ENCODE results near the gene CYP27C1. TPM values are rescaled to one million over a fixed set of nuclear protein-coding genes. Genes with fewer than 3 reads are reported as not detected.

Gene CYP27C1
- total and polyA plus RNA-seq, 4 donors: 0.16 to 0.42 TPM; not detected in 2

GRCh38 chr2:127199223-127199622 is 20.9 kb downstream of the CYP27C1 start:
- Histone ChIP-seq H3K27ac (ENCODE audit: low read depth in 1 of 2, low read length in 2 of 2) (no peak overlapping the region), H3K4me1 (ENCODE audit: control insufficient read depth in 1 of 2, insufficient read depth in 2 of 2, low read length in 2 of 2) (peaks cover 0 to 2% of the 10 kb centered on the region in 2 donors), H3K27me3 (ENCODE audit: control insufficient read depth in 1 of 2, insufficient read depth in 2 of 2, low read length in 1 of 2) (no peaks in the 10 kb centered on the region), H3K4me3 (ENCODE audit: low read length in 2 of 2) (no peak overlapping the region), H3K36me3 (ENCODE audit: control insufficient read depth in 1 of 2, insufficient read depth in 2 of 2, low read length in 1 of 2) (no peaks in the 10 kb centered on the region), H3K9me3 (ENCODE audit: control insufficient read depth, low read length) (no peaks in the 10 kb centered on the region)
- 93 to 98% methylated on average over 14 of the region's 14 CpGs for WGBS, 2 donors
- no peak for ATAC-seq (ENCODE audit: low FRiP score)
- intact Hi-C loops (cut with DNase I): no loop called here
- peak in 1 of 2 donors; percentile 55 for DNase-seq

GRCh38 chr2:127197475-127198385 is 22.4 kb downstream of the CYP27C1 start:
- H3K4me3 ChIP-seq (ENCODE audit: low read length in 2 of 2): no peak overlapping the region
- WGBS, 2 donors: 67 to 73% methylated on average over 19 of the region's 19 CpGs
- H3K9me3 ChIP-seq (ENCODE audit: control insufficient read depth, low read length): no peaks in the 10 kb centered on the region
- ATAC-seq (ENCODE audit: low FRiP score) (no peak), DNase-seq (peak in 1 of 2 donors; percentile 81)
- H3K27me3 ChIP-seq (ENCODE audit: control insufficient read depth in 1 of 2, insufficient read depth in 2 of 2, low read length in 1 of 2): no peaks in the 10 kb centered on the region
- H3K27ac ChIP-seq (ENCODE audit: low read depth in 1 of 2, low read length in 2 of 2): no peak overlapping the region
- peaks cover 0 to 2% of the 10 kb centered on the region in 2 donors for H3K4me1 ChIP-seq (ENCODE audit: control insufficient read depth in 1 of 2, insufficient read depth in 2 of 2, low read length in 2 of 2)
- intact Hi-C loops (cut with DNase I): no loop called here
- no peaks in the 10 kb centered on the region for H3K36me3 ChIP-seq (ENCODE audit: control insufficient read depth in 1 of 2, insufficient read depth in 2 of 2, low read length in 1 of 2)

DNA sequence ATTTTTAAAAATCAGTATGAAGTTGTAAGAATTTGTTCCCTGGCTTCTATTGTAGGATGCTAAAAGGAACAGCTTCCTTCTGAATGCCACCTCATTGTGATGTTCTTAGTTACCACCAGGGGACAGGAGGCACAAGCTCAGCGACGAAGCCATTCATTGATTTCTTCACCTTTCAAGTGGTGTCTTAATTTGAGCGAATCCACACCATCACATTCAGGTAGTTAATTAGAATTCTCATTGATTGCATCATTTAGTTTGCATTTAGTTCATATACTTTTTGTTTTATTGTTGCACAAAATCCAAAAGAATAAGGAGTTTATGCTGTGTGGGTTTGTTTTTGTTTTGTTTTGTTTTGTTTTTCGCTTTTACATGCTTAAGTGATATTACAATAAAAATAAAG is 23.1 kb downstream of the CYP27C1 start:
- no peaks in the 10 kb centered on the region for H3K9me3 ChIP-seq (ENCODE audit: control insufficient read depth, low read length)
- H3K27ac ChIP-seq (ENCODE audit: low read depth in 1 of 2, low read length in 2 of 2): no peak overlapping the region
- intact Hi-C loops (cut with DNase I): no loop called here
- no peak overlapping the region for H3K4me3 ChIP-seq (ENCODE audit: low read length in 2 of 2)
- no peaks in the 10 kb centered on the region for H3K36me3 ChIP-seq (ENCODE audit: control insufficient read depth in 1 of 2, insufficient read depth in 2 of 2, low read length in 1 of 2)
- DNase-seq (no peak), ATAC-seq (ENCODE audit: low FRiP score) (no peak)
- H3K27me3 ChIP-seq (ENCODE audit: control insufficient read depth in 1 of 2, insufficient read depth in 2 of 2, low read length in 1 of 2): no peaks in the 10 kb centered on the region
- 90 to 92% methylated on average over 4 of the region's 4 CpGs for WGBS, 2 donors
- peaks cover 0 to 2% of the 10 kb centered on the region in 2 donors for H3K4me1 ChIP-seq (ENCODE audit: control insufficient read depth in 1 of 2, insufficient read depth in 2 of 2, low read length in 2 of 2)

- no peaks in the 10 kb centered on the region for H3K27me3 ChIP-seq (ENCODE audit: control insufficient read depth in 1 of 2, insufficient read depth in 2 of 2, low read length in 1 of 2)
- H3K27ac ChIP-seq (ENCODE audit: low read depth in 1 of 2, low read length in 2 of 2): no peak overlapping the region
- H3K4me1 ChIP-seq (ENCODE audit: control insufficient read depth in 1 of 2, insufficient read depth in 2 of 2, low read length in 2 of 2): peaks cover 0 to 2% of the 10 kb centered on the region in 2 donors
- WGBS, 2 donors: 99 to 100% methylated on average over 2 of the region's 2 CpGs
- no peak for DNase-seq
- H3K4me3 ChIP-seq (ENCODE audit: low read length in 2 of 2): no peak overlapping the region
- no peaks in the 10 kb centered on the region for H3K36me3 ChIP-seq (ENCODE audit: control insufficient read depth in 1 of 2, insufficient read depth in 2 of 2, low read length in 1 of 2)
- intact Hi-C loops (cut with DNase I): no loop called here
- no peaks in the 10 kb centered on the region for H3K9me3 ChIP-seq (ENCODE audit: control insufficient read depth, low read length)
- no peak for ATAC-seq (ENCODE audit: low FRiP score)
Observed at GRCh38 chr2:127196549-127196948, 23.6 kb downstream of the CYP27C1 start.

- Histone ChIP-seq H3K36me3 (ENCODE audit: control insufficient read depth in 1 of 2, insufficient read depth in 2 of 2, low read length in 1 of 2) (no peaks in the 10 kb centered on the region), H3K27me3 (ENCODE audit: control insufficient read depth in 1 of 2, insufficient read depth in 2 of 2, low read length in 1 of 2) (no peaks in the 10 kb centered on the region), H3K9me3 (ENCODE audit: control insufficient read depth, low read length) (no peaks in the 10 kb centered on the region), H3K4me3 (ENCODE audit: low read length in 2 of 2) (no peak overlapping the region), H3K4me1 (ENCODE audit: control insufficient read depth in 1 of 2, insufficient read depth in 2 of 2, low read length in 2 of 2) (peaks cover 0 to 2% of the 10 kb centered on the region in 2 donors), H3K27ac (ENCODE audit: low read depth in 1 of 2, low read length in 2 of 2) (no peak overlapping the region)
- intact Hi-C loops (cut with DNase I): no loop called here
- DNase-seq (peak in 1 of 2 donors; percentile 33), ATAC-seq (ENCODE audit: low FRiP score) (peak; percentile 6)
- 74 to 80% methylated on average over 18 of the region's 18 CpGs for WGBS, 2 donors
Observed at GRCh38 chr2:127195140-127196074, 24.7 kb downstream of the CYP27C1 start.

DNA sequence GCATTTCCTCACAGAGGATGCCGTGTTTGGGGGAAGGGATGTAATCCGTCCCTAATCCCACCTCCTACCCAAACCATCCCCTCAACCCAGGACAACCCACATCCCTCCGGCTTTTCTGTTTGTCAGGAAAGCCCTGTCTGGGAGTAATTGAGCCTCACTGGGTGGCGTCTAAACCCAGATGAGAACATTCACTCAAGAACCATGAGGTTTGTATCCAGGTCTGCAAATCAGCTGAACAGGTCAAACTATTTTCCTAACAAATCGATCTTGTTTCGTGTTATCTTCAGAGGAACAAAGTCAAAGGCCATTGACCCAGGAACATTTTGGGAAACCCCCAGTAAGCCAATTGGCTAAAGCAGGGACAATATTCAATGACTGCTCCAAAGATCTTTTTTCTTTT is 25.7 kb downstream of the CYP27C1 start:
- WGBS, 2 donors: 50 to 55% methylated on average over 6 of the region's 6 CpGs
- no peak for ATAC-seq (ENCODE audit: low FRiP score)
- H3K4me1 ChIP-seq (ENCODE audit: control insufficient read depth in 1 of 2, insufficient read depth in 2 of 2, low read length in 2 of 2): peaks cover 0 to 2% of the 10 kb centered on the region in 2 donors
- DNase-seq: no peak
- H3K36me3 ChIP-seq (ENCODE audit: control insufficient read depth in 1 of 2, insufficient read depth in 2 of 2, low read length in 1 of 2): no peaks in the 10 kb centered on the region
- intact Hi-C loops (cut with DNase I): no loop called here
- H3K27me3 ChIP-seq (ENCODE audit: control insufficient read depth in 1 of 2, insufficient read depth in 2 of 2, low read length in 1 of 2): no peaks in the 10 kb centered on the region
- H3K27ac ChIP-seq (ENCODE audit: low read depth in 1 of 2, low read length in 2 of 2): no peak overlapping the region
- H3K4me3 ChIP-seq (ENCODE audit: low read length in 2 of 2): no peak overlapping the region
- no peaks in the 10 kb centered on the region for H3K9me3 ChIP-seq (ENCODE audit: control insufficient read depth, low read length)

GRCh38 chr2:127193967-127194280 is 26.2 kb downstream of the CYP27C1 start:
- intact Hi-C loops (cut with DNase I): no loop called here
- no peak overlapping the region for H3K27ac ChIP-seq (ENCODE audit: low read depth in 1 of 2, low read length in 2 of 2)
- no peak for DNase-seq
- no peaks in the 10 kb centered on the region for H3K9me3 ChIP-seq (ENCODE audit: control insufficient read depth, low read length)
- no peaks in the 10 kb centered on the region for H3K27me3 ChIP-seq (ENCODE audit: control insufficient read depth in 1 of 2, insufficient read depth in 2 of 2, low read length in 1 of 2)
- 3 to 8% methylated on average over 5 of the region's 5 CpGs for WGBS, 2 donors
- no peak overlapping the region for H3K4me3 ChIP-seq (ENCODE audit: low read length in 2 of 2)
- peaks cover 0 to 2% of the 10 kb centered on the region in 2 donors for H3K4me1 ChIP-seq (ENCODE audit: control insufficient read depth in 1 of 2, insufficient read depth in 2 of 2, low read length in 2 of 2)
- no peak for ATAC-seq (ENCODE audit: low FRiP score)
- no peaks in the 10 kb centered on the region for H3K36me3 ChIP-seq (ENCODE audit: control insufficient read depth in 1 of 2, insufficient read depth in 2 of 2, low read length in 1 of 2)

GRCh38 chr2:127193164-127193966 is 26.7 kb downstream of the CYP27C1 start:
- DNase-seq (no peak), ATAC-seq (ENCODE audit: low FRiP score) (peak; percentile 47)
- intact Hi-C loops (cut with DNase I): no loop called here
- H3K9me3 ChIP-seq (ENCODE audit: control insufficient read depth, low read length): no peaks in the 10 kb centered on the region
- 32 to 34% methylated on average over 26 of the region's 26 CpGs for WGBS, 2 donors
- H3K4me3 ChIP-seq (ENCODE audit: low read length in 2 of 2): no peak overlapping the region
- no peaks in the 10 kb centered on the region for H3K27me3 ChIP-seq (ENCODE audit: control insufficient read depth in 1 of 2, insufficient read depth in 2 of 2, low read length in 1 of 2)
- H3K36me3 ChIP-seq (ENCODE audit: control insufficient read depth in 1 of 2, insufficient read depth in 2 of 2, low read length in 1 of 2): no peaks in the 10 kb centered on the region
- peak overlapping the region in 1 of 2 donors; percentile 1 for H3K27ac ChIP-seq (ENCODE audit: low read depth in 1 of 2, low read length in 2 of 2)
- peaks cover 0 to 2% of the 10 kb centered on the region in 2 donors for H3K4me1 ChIP-seq (ENCODE audit: control insufficient read depth in 1 of 2, insufficient read depth in 2 of 2, low read length in 2 of 2)

Measured in aorta (tissue), 5 donors.